HEK293T (cell line): Measurements from ENCODE around the gene SLC36A4.

ENCODE experiments used
- ARNT ChIP-seq: fragments of 450-650 bp; IDR thresholded peaks from 2 replicates; pipeline ENCODE4 v1.6.1; 2017; ENCODE audit warnings: mild to moderate bottlenecking
- BHLHE40 ChIP-seq: fragments of 450-650 bp; IDR thresholded peaks from 2 replicates; pipeline ENCODE4 v1.6.1; 2016; ENCODE audit warnings: mild to moderate bottlenecking, moderate library complexity, borderline replicate concordance
- ELF4 ChIP-seq: fragments of 450-650 bp; IDR thresholded peaks from 2 replicates; pipeline ENCODE4 v1.6.1; 2017; ENCODE audit warnings: antibody characterized with exemption
- FOXA1 ChIP-seq: fragments of 450-650 bp; IDR thresholded peaks from 2 replicates; pipeline ENCODE4 v1.6.1; 2016; ENCODE audit warnings: mild to moderate bottlenecking
- HDGF ChIP-seq: fragments of 450-650 bp; IDR thresholded peaks from 2 replicates; pipeline ENCODE4 v1.6.1; 2017; ENCODE audit warnings: antibody characterized with exemption, borderline replicate concordance
- L3MBTL2 ChIP-seq: fragments of 450-650 bp; conservative IDR thresholded peaks from 2 replicates; pipeline ENCODE4 v1.6.1; 2016; ENCODE audit warnings: mild to moderate bottlenecking
- SP1 ChIP-seq: fragments of 450-650 bp; IDR thresholded peaks from 2 replicates; pipeline ENCODE4 v1.6.1; 2017
- SUZ12 ChIP-seq: fragments of 450-650 bp; IDR thresholded peaks from 2 replicates; pipeline ENCODE4 v1.6.1; 2016; ENCODE audit warnings: mild to moderate bottlenecking
- TARDBP ChIP-seq: fragments of 450-650 bp; IDR thresholded peaks from 2 replicates; pipeline ENCODE4 v1.6.1; 2016
- TF ChIP-seq, protein P1 (sequence below): fragments of 450-650 bp; IDR thresholded peaks from 2 replicates; pipeline ENCODE4 v1.6.1; 2016

GRCh38 chr11:93131709-93132108 lies 66.1 kb downstream of the SLC36A4 start:
- TF ChIP-seq SP1: no peak
- no peak for TF ChIP-seq SUZ12
- TF ChIP-seq, protein P1, sequence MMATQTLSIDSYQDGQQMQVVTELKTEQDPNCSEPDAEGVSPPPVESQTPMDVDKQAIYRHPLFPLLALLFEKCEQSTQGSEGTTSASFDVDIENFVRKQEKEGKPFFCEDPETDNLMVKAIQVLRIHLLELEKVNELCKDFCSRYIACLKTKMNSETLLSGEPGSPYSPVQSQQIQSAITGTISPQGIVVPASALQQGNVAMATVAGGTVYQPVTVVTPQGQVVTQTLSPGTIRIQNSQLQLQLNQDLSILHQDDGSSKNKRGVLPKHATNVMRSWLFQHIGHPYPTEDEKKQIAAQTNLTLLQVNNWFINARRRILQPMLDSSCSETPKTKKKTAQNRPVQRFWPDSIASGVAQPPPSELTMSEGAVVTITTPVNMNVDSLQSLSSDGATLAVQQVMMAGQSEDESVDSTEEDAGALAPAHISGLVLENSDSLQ: no peak
- no peak for TF ChIP-seq ELF4
- TF ChIP-seq L3MBTL2: no peak
- TF ChIP-seq FOXA1: no peak
- TF ChIP-seq TARDBP: no peak
- no peak for TF ChIP-seq BHLHE40
- no peak for TF ChIP-seq ARNT
- TF ChIP-seq HDGF: no peak
